CD4-positive, alpha-beta T cell treated with Interleukin-12 subunit alpha and Interleukin-12 subunit beta, for 1 hour (primary cell): ENCODE data around the gene CATSPER2.
"Not testable (repeated sequence)": the region's sequence is repeated elsewhere in the genome, so short reads cannot be mapped to it uniquely, and the experiment has no call there.

Source experiments
- DNase-seq: peaks from one replicate; pipeline ENCODE4 v3.0.0-alpha.2; 2020

The CATSPER2 gene

GRCh38 chr15:43592841-43593240, 55.8 kb downstream of the CATSPER2 start:
- not testable (repeated sequence) for DNase-seq

GRCh38 chr15:43589778-43590466, 58.7 kb downstream of the CATSPER2 start, which contains the start of gene PPIP5K1:
TSS of gene PPIP5K1 (minus strand) at chr15:43590208. CDS start at chr15:43584504, 5,704 bp downstream.
- not testable (repeated sequence) for DNase-seq
